MM.1S (cell line): Measurements from ENCODE around the gene CHCHD10.

ENCODE experiments used
- DNase-seq: peaks from one replicate; pipeline ENCODE4 v3.0.0-alpha.2; 2015
- H2AFZ ChIP-seq: fragments of 300-600 bp; sonication (generic); 2 replicates; pipeline ENCODE4 v1.6.0; 2016; ENCODE audit warnings: antibody characterized with exemption, low read length
- H3F3A ChIP-seq: fragments of 300-600 bp; sonication (generic); 2 replicates; pipeline ENCODE4 v1.6.1; 2016; ENCODE audit warnings: mild to moderate bottlenecking, antibody characterized with exemption, low read length, moderate library complexity, mixed read lengths; ENCODE audit not compliant: insufficient read depth
- H3K27ac ChIP-seq: fragments of 300-600 bp; sonication (generic); 2 replicates; pipeline ENCODE4 v1.5.1; 2016; ENCODE audit warnings: mild to moderate bottlenecking, low read length
- H3K27me3 ChIP-seq: fragments of 300-600 bp; sonication (generic); replicated peaks from 2 replicates; pipeline ENCODE4 v1.6.0; 2016; ENCODE audit warnings: low read length; ENCODE audit not compliant: insufficient read depth
- H3K36me3 ChIP-seq: fragments of 300-600 bp; sonication (generic); replicated peaks from 2 replicates; pipeline ENCODE4 v1.6.1; 2016; ENCODE audit warnings: mild to moderate bottlenecking, low read length, mixed read lengths; ENCODE audit not compliant: insufficient read depth
- H3K4me1 ChIP-seq: fragments of 300-600 bp; sonication (generic); 2 replicates; pipeline ENCODE4 v1.6.1; 2016; ENCODE audit warnings: low read length, mixed read lengths
- H3K4me2 ChIP-seq: fragments of 300-600 bp; sonication (generic); 2 replicates; pipeline ENCODE4 v1.6.0; 2016; ENCODE audit warnings: low read depth, low read length
- H3K4me3 ChIP-seq: fragments of 300-600 bp; sonication (generic); 2 replicates; pipeline ENCODE4 v1.5.1; 2016; ENCODE audit warnings: low read length, mixed read lengths
- H3K79me2 ChIP-seq: fragments of 300-600 bp; sonication (generic); 2 replicates; pipeline ENCODE4 v1.6.1; 2016; ENCODE audit warnings: mixed run types, low read length, mixed read lengths
- H3K9ac ChIP-seq: fragments of 300-600 bp; sonication (generic); 2 replicates; pipeline ENCODE4 v1.6.1; 2016; ENCODE audit warnings: low read length, mixed read lengths
- H3K9me2 ChIP-seq: fragments of 300-600 bp; sonication (generic); replicated peaks from 2 replicates; pipeline ENCODE4 v1.6.1; 2016; ENCODE audit warnings: mild to moderate bottlenecking, low read length, mixed read lengths; ENCODE audit not compliant: insufficient read depth
- H3K9me3 ChIP-seq: fragments of 300-600 bp; sonication (generic); replicated peaks from 2 replicates; pipeline ENCODE4 v1.6.1; 2016; ENCODE audit warnings: mild to moderate bottlenecking, low read length, mixed read lengths; ENCODE audit not compliant: insufficient read depth
- H4K20me1 ChIP-seq: fragments of 300-600 bp; sonication (generic); 2 replicates; pipeline ENCODE4 v1.6.1; 2016; ENCODE audit warnings: mild to moderate bottlenecking, low read length, moderate library complexity, mixed read lengths; ENCODE audit not compliant: insufficient read depth
- CTCF ChIP-seq: fragments of 300-600 bp; sonication (generic); IDR thresholded peaks from 2 replicates; pipeline ENCODE4 v1.5.1; 2016; ENCODE audit warnings: antibody characterized with exemption, low read length, mixed read lengths
- EZH2 ChIP-seq: fragments of 300-600 bp; sonication (generic); optimal IDR thresholded peaks from 2 replicates; pipeline ENCODE3; 2017; ENCODE audit warnings: low read depth, mild to moderate bottlenecking, antibody characterized with exemption, low read length, mixed read lengths
- EZH2phosphoT487 ChIP-seq: fragments of 300-600 bp; sonication (generic); IDR thresholded peaks from 2 replicates; pipeline ENCODE4 v1.6.1; 2018; ENCODE audit warnings: antibody characterized with exemption, low read length

Gene CHCHD10

GRCh38 chr22:23767303-23767672, 484 bp downstream of the CHCHD10 start:
- H3K4me3 ChIP-seq: peak overlapping the region; percentile 93
- H3K9me2 ChIP-seq: no peaks in the 10 kb centered on the region
- peaks cover 5% of the 10 kb centered on the region for H3K4me1 ChIP-seq
- H3K36me3 ChIP-seq: no peaks in the 10 kb centered on the region
- no peak overlapping the region for H2AFZ ChIP-seq
- peaks cover 34% of the 10 kb centered on the region for H3K79me2 ChIP-seq
- no peaks in the 10 kb centered on the region for H3K9me3 ChIP-seq
- H3F3A ChIP-seq: peaks cover 7% of the 10 kb centered on the region
- DNase-seq: no peak
- peak overlapping the region; percentile 83 for H3K9ac ChIP-seq
- H3K27me3 ChIP-seq: no peaks in the 10 kb centered on the region
- peaks cover 6% of the 10 kb centered on the region; the same call in 1 of the 2 replicates for H4K20me1 ChIP-seq
- TF ChIP-seq EZH2 (no peak), CTCF (no peak), EZH2phosphoT487 (no peak)
- H3K4me2 ChIP-seq: peak overlapping the region; percentile 100
- H3K27ac ChIP-seq: peak overlapping the region; percentile 49; the same call in 1 of the 2 replicates

- H3F3A ChIP-seq: peaks cover 3% of the 10 kb centered on the region; the same call in 1 of the 2 replicates
- no peaks in the 10 kb centered on the region for H3K4me1 ChIP-seq
- no peaks in the 10 kb centered on the region for H3K27me3 ChIP-seq
- TF ChIP-seq EZH2 (no peak), EZH2phosphoT487 (no peak), CTCF (no peak)
- H3K36me3 ChIP-seq: no peaks in the 10 kb centered on the region
- H3K27ac ChIP-seq: no peak overlapping the region
- peaks cover 6% of the 10 kb centered on the region; the same call in 1 of the 2 replicates for H4K20me1 ChIP-seq
- DNase-seq: no peak
- H3K9me2 ChIP-seq: no peaks in the 10 kb centered on the region
- H2AFZ ChIP-seq: no peak overlapping the region
- no peak overlapping the region for H3K4me3 ChIP-seq
- no peak overlapping the region for H3K9ac ChIP-seq
- peaks cover 34% of the 10 kb centered on the region for H3K79me2 ChIP-seq
- no peak overlapping the region for H3K4me2 ChIP-seq
- no peaks in the 10 kb centered on the region for H3K9me3 ChIP-seq
Measured at GRCh38 chr22:23764899-23765881, 2.6 kb downstream of the CHCHD10 start.

GRCh38 chr22:23763954-23764353, 3.8 kb downstream of the CHCHD10 start:
- H2AFZ ChIP-seq: no peak overlapping the region
- TF ChIP-seq CTCF: no peak
- H3K9me3 ChIP-seq: no peaks in the 10 kb centered on the region
- H3K79me2 ChIP-seq: peaks cover 34% of the 10 kb centered on the region
- no peak overlapping the region for H3K27ac ChIP-seq
- H3K4me1 ChIP-seq: no peaks in the 10 kb centered on the region
- no peak for DNase-seq
- H3K36me3 ChIP-seq: no peaks in the 10 kb centered on the region
- no peak overlapping the region for H3K9ac ChIP-seq
- H3K9me2 ChIP-seq: no peaks in the 10 kb centered on the region
- H3K4me3 ChIP-seq: no peak overlapping the region
- no peak overlapping the region for H3K4me2 ChIP-seq
- peaks cover 6% of the 10 kb centered on the region; the same call in 1 of the 2 replicates for H4K20me1 ChIP-seq
- H3F3A ChIP-seq: no peaks in the 10 kb centered on the region; the same call in 1 of the 2 replicates
- H3K27me3 ChIP-seq: no peaks in the 10 kb centered on the region
